OCI-LY3 (cell line): ENCODE measurements around the gene MARK3.

Experiments used
- H2AFZ ChIP-seq: fragments of 200-600, 300-600 bp; shearing (Covaris generic); 2 replicates; pipeline ENCODE4 v1.6.0; 2014; ENCODE audit warnings: antibody characterized with exemption, low read depth, low read length
- H3K27ac ChIP-seq: fragments of 200-600, 300-600 bp; sonication (generic); 2 replicates; pipeline ENCODE4 v1.5.1; 2014; ENCODE audit warnings: mild to moderate bottlenecking, low read length, moderate library complexity, mixed read lengths
- H3K27me3 ChIP-seq: fragments of 200-600, 300-600 bp; sonication (generic); 2 replicates; pipeline ENCODE4 v1.6.1; 2014; ENCODE audit warnings: low read depth, low read length, mixed read lengths
- H3K36me3 ChIP-seq: fragments of 200-600, 300-600 bp; sonication (generic); replicated peaks from 2 replicates; pipeline ENCODE3; 2014; ENCODE audit warnings: low read depth, low read length, mixed read lengths
- H3K4me1 ChIP-seq: fragments of 300-600, 200-600 bp; sonication (generic); 2 replicates; pipeline ENCODE4 v1.6.1; 2014; ENCODE audit warnings: low read length, mixed read lengths
- H3K4me2 ChIP-seq: fragments of 200-600, 300-600 bp; sonication (generic); 2 replicates; pipeline ENCODE4 v1.6.1; 2014; ENCODE audit warnings: low read length, mixed read lengths
- H3K4me3 ChIP-seq: fragments of 300-600, 200-600 bp; sonication (generic); 2 replicates; pipeline ENCODE4 v1.5.1; 2014; ENCODE audit warnings: antibody characterized with exemption, mild to moderate bottlenecking, low read length, moderate library complexity
- H3K79me2 ChIP-seq: fragments of 300-600, 200-600 bp; shearing (Covaris generic); 2 replicates; pipeline ENCODE4 v1.6.1; 2014; ENCODE audit warnings: mild to moderate bottlenecking, low read length, mixed read lengths
- H3K9ac ChIP-seq: fragments of 300-600, 200-600 bp; shearing (Covaris generic); 2 replicates; pipeline ENCODE4 v1.6.0; 2014; ENCODE audit warnings: mild to moderate bottlenecking, low read length, moderate library complexity
- H3K9me3 ChIP-seq: fragments of 200-600, 300-600 bp; shearing (Covaris generic); 2 replicates; pipeline ENCODE4 v1.6.1; 2014; ENCODE audit warnings: low read length, mixed read lengths; ENCODE audit not compliant: insufficient read depth
- H4K20me1 ChIP-seq: fragments of 200-600, 300-600 bp; sonication (generic); 2 replicates; pipeline ENCODE4 v1.6.1; 2016; ENCODE audit warnings: low read length, mixed read lengths; ENCODE audit not compliant: insufficient read depth
- EZH2phosphoT487 ChIP-seq: fragments of 200-600 bp; shearing (Covaris generic); IDR thresholded peaks from 2 replicates; pipeline ENCODE4 v1.6.1; 2018; ENCODE audit warnings: antibody characterized with exemption, mixed run types, low read depth
- TF ChIP-seq, protein P1 (sequence below): fragments of 200-600, 300-600 bp; sonication (generic); IDR thresholded peaks from 2 replicates; pipeline ENCODE4 v1.5.1; 2014; ENCODE audit warnings: antibody characterized with exemption, low read length, low read depth

The MARK3 gene

DNA sequence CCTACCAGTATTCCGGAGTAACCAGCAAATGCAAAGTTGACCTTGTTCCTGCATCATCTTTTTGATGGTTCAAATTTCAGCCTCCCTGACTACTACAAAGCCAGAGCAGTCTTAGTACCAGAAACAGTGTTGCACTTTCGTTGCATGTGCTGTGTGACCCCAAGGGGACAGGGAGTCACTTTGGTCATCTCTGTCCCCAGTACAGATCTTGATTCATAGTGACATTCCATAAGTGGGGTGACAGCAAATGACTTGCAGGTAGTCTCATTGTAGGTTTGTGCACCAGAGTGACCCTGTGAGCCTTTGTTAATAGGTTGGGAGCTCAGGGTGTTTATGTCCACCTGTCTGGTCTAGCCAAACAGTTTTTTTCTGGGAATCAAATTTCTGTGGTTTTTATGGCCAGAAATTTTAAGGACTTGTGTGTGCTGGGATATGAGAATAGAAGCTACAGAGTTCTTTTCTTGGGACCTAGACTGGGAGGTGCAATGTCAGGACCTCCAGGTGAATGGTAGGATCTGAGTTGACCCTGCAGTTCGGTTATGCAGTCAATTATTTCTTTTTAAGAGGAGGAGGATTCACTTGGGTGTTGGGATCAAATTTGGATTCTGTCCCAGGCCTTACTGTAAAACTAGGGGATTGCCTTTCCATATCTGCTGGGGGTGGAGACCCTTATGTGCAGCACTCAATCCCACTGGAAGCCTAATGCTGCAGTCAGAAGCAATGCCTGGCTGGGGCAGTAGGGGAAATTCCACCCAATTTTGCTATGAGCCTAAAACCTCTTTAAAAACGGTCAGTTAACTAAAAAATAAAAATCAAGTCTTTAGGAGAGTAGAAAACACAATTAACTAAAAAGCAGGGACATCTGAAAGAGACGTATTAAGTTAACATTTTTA is 41.1 kb upstream of the MARK3 start:
- no peak overlapping the region for H3K9ac ChIP-seq
- H3K4me3 ChIP-seq, result no peak overlapping the region
- H4K20me1 ChIP-seq, result peaks cover 39% of the 10 kb centered on the region
- H3K27me3 ChIP-seq, result no peaks in the 10 kb centered on the region
- peaks cover 12% of the 10 kb centered on the region; the same call in 1 of the 2 replicates for H3K4me1 ChIP-seq
- no peaks in the 10 kb centered on the region for H3K9me3 ChIP-seq
- H2AFZ ChIP-seq, result no peak overlapping the region
- TF ChIP-seq, protein P1, sequence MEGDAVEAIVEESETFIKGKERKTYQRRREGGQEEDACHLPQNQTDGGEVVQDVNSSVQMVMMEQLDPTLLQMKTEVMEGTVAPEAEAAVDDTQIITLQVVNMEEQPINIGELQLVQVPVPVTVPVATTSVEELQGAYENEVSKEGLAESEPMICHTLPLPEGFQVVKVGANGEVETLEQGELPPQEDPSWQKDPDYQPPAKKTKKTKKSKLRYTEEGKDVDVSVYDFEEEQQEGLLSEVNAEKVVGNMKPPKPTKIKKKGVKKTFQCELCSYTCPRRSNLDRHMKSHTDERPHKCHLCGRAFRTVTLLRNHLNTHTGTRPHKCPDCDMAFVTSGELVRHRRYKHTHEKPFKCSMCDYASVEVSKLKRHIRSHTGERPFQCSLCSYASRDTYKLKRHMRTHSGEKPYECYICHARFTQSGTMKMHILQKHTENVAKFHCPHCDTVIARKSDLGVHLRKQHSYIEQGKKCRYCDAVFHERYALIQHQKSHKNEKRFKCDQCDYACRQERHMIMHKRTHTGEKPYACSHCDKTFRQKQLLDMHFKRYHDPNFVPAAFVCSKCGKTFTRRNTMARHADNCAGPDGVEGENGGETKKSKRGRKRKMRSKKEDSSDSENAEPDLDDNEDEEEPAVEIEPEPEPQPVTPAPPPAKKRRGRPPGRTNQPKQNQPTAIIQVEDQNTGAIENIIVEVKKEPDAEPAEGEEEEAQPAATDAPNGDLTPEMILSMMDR, result no peak
- no peak for TF ChIP-seq EZH2phosphoT487
- H3K36me3 ChIP-seq, result peaks cover 58% of the 10 kb centered on the region
- H3K79me2 ChIP-seq, result no peaks in the 10 kb centered on the region
- H3K4me2 ChIP-seq, result no peak overlapping the region
- H3K27ac ChIP-seq, result no peak overlapping the region

DNA sequence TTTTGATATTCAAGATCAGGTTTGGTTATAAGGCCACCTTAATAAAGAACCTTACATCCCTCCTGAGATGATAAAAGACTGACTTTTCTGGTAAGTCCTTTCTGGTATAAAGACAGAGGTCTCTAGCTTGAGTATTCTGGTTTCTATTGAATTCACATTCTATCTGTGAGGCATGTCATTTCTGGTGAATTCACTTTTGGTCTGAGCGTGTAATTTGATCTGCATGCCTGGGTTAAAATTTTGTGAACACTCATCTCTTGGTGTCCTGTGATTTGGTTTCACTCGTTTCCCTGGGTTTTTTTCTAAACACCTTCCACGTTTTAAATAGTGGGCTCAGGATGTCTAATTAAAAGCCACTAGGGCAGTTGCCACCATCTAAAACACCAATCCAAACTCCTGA is 38.9 kb upstream of the MARK3 start:
- Histone ChIP-seq H3K4me2 (no peak overlapping the region), H4K20me1 (peaks cover 26% of the 10 kb centered on the region), H3K9me3 (no peaks in the 10 kb centered on the region), H3K4me1 (peaks cover 2% of the 10 kb centered on the region; the same call in 1 of the 2 replicates), H3K79me2 (no peaks in the 10 kb centered on the region), H3K27me3 (peaks cover 4% of the 10 kb centered on the region; the same call in 1 of the 2 replicates), H3K36me3 (peaks cover 38% of the 10 kb centered on the region), H2AFZ (no peak overlapping the region), H3K9ac (no peak overlapping the region), H3K4me3 (no peak overlapping the region), H3K27ac (no peak overlapping the region)
- TF ChIP-seq, protein P1, result no peak
- TF ChIP-seq EZH2phosphoT487, result no peak

DNA sequence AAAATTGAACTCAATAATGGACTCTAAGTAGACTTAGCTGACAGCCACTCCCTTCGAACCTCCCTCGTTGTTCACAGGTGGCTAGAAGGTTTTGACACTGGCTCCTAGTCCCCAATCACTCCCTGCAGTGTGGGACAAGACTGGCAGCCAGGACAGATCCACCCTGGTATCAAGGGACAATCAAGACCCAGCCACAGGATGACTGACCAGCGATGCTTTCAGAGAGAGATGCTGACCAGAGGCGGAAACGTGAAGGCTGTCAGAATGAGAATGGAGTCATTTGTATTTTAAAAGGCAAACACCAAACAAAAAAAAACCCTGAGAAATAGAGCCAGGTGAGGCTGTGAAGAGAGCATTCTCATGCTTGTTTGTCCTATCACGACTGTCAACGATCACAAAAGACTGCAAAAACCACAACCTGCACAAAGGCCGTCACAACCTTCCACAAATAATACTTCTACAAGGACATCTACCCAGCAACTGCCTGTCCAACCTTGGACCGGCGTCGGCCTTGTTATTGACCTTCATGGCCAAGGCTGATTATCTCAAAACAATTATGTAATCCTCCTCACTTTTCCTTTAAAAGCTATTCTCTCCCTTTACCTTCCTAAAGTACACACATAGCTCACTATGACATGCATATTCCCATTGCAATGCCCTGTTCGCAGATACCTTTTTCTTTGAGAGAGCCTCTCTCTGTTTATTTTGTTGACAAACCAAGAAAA is 38.0 kb upstream of the MARK3 start:
- no peaks in the 10 kb centered on the region for H3K4me1 ChIP-seq
- H3K27me3 ChIP-seq, result peaks cover 5% of the 10 kb centered on the region; the same call in 1 of the 2 replicates
- peaks cover 29% of the 10 kb centered on the region for H3K36me3 ChIP-seq
- H3K9me3 ChIP-seq, result no peaks in the 10 kb centered on the region
- H3K9ac ChIP-seq, result no peak overlapping the region
- no peak for TF ChIP-seq EZH2phosphoT487
- TF ChIP-seq, protein P1, result no peak
- H3K4me2 ChIP-seq, result no peak overlapping the region
- H3K79me2 ChIP-seq, result no peaks in the 10 kb centered on the region
- H2AFZ ChIP-seq, result no peak overlapping the region
- H3K4me3 ChIP-seq, result no peak overlapping the region
- peaks cover 18% of the 10 kb centered on the region for H4K20me1 ChIP-seq
- no peak overlapping the region for H3K27ac ChIP-seq

DNA sequence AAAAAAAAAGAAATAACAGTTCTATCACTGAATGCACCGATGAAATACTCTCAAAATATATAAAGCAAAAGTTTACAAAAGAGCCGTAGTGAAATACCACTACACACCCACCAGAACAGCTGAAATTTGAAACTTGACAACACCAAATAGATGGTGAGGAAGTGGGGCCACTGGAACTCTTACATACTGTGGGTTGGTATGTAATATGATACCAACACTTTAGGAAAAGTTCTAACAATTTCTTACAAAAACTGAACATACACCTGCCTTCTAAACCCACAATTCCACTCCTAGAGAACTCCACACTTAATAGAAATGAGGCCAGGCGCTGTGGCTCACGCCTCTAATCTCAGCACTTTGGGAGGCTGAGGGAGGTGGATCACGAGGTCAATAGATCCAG is 37.1 kb upstream of the MARK3 start:
- Histone ChIP-seq H3K4me1 (no peaks in the 10 kb centered on the region), H4K20me1 (peaks cover 10% of the 10 kb centered on the region), H3K4me3 (no peak overlapping the region), H2AFZ (no peak overlapping the region), H3K27ac (no peak overlapping the region), H3K9ac (no peak overlapping the region), H3K9me3 (no peaks in the 10 kb centered on the region), H3K79me2 (no peaks in the 10 kb centered on the region), H3K27me3 (peaks cover 10% of the 10 kb centered on the region; the same call in 1 of the 2 replicates), H3K4me2 (no peak overlapping the region), H3K36me3 (peaks cover 20% of the 10 kb centered on the region)
- TF ChIP-seq EZH2phosphoT487, result no peak
- TF ChIP-seq, protein P1, result no peak
